HG02588 (cell line): ENCODE data around the gene ZSCAN10.
"Not testable (repeated sequence)": the region's sequence is repeated elsewhere in the genome, so short reads cannot be mapped to it uniquely, and the experiment has no call there.

ENCODE experiments used
- ATAC-seq: cut with Tn5 transposase; IDR thresholded peaks from one replicate; pipeline ENCODE4 v1.9.1; 2021; ENCODE audit warnings: mild to moderate bottlenecking, moderate library complexity; ENCODE audit not compliant: unreplicated experiment

Gene ZSCAN10

DNA sequence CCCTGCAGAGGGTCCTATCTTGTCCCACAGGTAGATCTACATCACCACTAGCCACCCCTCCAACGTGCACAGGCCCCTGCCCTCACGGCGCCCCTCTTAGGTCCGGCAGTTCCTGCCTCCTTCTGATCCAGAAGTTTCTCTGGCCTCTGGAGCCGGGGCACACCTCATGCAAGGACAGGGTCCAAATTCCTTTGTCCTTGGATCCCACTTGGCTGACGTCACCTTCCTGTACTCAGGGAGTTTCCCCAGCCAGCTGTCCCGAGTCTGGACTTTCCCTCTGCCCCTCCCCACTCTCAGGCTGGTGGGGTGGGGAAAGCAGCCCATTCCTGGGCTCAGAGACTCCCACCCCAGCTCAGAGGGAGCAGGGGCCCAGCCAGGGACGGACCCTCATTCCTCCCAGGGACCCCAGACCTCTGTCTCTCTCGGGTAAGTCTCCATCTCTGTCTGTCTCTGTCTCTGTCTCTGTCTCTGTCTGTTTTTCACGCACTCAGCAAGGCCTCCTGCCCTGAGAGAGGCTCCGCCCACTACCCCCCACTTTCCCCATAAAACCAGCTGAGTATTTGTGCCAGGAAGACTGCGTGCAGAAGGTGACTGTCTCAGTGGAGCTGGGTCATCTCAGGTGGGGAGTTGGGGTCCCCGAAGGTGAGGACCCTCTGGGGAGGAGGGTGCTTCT is 33.9 kb downstream of the ZSCAN10 start, which contains the start of gene IL32:
TSS of gene IL32 (plus strand) at position 572 of the 673 bp plus-strand sequence. CDS start 172 bp downstream, outside the sequence.
- no peak for ATAC-seq

DNA sequence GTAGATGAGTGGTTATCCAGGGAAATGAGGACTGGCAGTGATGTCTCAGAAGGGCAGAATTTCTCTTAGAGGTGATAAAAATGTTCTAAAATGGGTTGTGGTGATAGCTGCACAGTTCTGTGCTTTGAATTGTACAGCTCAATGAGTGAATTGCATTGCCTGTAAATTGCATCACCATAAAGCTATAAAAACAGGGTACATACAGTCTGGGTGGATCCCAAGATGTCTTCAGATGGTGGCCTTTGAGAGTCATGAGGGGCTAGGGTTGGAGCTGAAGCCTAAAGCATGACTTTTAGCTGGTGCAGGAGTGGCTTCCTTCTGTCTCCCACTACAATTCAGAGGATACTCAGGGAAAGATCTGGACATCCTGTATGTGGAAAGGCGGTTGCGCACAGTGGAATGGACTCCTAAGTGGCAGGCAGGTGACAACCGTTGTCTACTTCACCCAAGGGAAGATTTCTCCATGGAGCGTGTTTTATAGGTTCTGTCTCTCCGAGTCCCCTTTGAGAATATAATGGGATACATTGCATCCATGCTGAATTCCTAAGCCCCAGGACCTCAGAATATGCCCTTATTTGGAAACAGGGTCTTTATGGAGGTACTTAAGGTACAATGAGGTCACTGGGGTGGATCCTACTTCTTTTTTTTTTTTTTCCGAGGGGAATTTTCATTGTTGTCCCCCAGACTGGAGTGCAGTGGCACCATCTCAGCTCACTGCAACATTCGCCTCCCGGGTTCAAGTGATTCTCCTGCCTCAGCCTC is 35.3 kb downstream of the ZSCAN10 start:
- no peak for ATAC-seq

DNA sequence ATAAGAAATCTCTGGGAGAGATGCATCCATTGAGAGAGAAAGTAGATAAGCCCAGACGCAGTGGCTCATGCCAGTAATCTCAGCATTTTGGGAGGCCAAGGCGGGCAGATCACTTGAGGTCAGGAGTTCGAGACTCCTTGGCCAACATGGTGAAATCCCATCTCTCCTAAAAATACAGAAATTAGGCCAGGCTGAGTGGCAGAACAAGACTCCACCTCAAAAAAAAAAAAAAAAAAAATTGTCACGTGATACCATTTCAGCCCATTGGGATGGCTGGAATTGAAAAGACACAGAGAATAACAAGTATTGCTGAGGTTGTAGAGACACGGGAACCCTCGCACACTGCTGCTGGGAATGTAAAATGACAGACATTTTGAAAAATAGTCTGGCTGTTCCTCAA is 36.5 kb downstream of the ZSCAN10 start:
- ATAC-seq, result no peak

DNA sequence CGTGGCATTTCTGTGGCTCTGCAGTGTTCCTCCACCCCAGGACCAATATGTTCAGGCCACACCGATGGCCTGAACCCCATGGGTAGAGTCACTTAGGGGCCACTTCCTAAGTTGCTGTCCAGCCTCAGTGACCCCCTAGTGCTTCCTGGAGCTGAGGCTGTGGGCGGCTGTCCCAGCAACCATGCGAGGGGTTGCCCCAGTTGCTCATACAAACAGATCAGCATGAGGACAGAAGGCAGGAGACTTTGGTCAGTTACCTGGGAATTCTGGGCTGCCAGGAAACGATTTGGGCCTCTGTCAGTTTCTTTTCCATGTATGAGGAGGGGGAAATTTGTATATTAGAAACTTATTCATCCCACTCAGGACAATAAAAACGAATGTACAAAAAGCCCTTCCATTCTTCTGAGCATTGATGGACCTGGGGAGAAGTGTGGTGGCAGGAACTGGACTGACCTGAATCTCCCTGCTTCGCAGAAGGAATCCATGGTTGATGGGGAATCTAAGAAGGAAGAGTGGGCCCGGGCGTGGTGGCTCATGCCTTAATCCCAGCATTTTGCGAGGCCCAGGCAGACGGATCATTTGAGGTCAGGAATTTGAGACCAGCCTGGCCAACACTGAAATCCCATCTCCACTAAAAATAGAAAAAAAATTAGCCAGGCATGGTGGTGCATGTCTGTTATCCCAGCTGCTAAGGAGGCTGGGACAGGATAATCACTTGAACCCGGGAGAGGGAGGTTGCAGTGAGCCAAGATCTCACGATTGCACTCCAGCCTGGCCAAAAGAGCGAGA is 38.6 kb downstream of the ZSCAN10 start:
- ATAC-seq, result no peak

DNA sequence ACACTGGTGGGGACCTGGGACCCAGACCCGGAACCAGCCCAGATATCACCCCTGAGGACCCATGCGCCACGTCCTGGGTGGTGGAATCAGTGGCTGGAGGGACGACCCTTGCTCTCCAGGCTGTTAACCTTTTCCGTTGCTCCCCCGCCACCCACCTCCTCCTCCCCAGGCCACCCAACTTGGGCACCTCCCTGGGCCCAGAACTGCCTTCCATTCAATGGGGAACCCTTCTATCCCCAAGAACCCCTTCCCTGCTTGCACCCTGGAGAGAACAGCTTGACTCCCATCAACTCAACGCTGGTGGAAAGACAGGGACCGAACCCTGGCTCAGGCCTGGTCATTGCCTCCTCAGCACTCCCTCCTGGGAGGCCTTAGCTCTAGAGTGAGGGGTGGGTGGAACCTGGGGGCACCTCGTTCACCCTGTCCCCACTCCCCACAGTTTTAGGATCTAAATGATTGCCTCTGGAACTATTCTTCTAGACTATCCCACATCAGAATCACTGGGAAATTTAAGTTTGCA is 39.3 kb downstream of the ZSCAN10 start:
- ATAC-seq, result no peak

DNA sequence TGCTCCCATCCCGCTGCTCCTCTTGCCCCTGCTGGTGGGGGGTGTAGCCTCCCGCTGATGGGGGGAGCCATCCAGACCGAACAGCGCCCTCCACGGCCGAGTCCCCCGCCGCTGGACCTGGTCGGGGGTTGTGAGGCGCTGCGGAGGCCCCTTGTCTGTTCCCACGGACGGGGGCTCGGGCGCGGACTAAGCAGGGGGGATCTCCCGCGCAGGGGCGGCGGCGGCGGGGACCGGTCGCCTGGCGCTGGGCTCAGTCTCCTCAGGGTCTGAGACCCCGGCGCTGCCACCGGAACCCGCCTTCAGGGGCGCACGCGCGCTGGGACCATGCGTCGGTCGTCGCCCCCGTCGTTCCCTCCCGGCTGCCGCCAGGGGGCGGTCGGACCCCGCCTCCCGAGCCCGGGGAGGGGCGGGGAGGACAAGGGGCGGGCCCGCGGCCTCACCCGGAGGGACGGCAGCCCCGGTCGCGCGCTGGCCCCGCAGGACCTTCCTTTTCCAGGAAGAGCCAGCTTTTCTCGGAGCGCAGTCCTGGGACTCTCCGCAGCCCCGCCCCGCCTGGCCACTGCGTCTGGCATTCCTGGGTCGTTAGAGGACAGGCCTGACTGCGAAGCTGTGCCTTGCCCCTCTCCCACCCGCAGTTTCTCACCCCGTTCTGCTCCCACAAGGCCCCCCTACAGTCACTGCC is 39.9 kb downstream of the ZSCAN10 start:
- ATAC-seq, result peak; percentile 77

DNA sequence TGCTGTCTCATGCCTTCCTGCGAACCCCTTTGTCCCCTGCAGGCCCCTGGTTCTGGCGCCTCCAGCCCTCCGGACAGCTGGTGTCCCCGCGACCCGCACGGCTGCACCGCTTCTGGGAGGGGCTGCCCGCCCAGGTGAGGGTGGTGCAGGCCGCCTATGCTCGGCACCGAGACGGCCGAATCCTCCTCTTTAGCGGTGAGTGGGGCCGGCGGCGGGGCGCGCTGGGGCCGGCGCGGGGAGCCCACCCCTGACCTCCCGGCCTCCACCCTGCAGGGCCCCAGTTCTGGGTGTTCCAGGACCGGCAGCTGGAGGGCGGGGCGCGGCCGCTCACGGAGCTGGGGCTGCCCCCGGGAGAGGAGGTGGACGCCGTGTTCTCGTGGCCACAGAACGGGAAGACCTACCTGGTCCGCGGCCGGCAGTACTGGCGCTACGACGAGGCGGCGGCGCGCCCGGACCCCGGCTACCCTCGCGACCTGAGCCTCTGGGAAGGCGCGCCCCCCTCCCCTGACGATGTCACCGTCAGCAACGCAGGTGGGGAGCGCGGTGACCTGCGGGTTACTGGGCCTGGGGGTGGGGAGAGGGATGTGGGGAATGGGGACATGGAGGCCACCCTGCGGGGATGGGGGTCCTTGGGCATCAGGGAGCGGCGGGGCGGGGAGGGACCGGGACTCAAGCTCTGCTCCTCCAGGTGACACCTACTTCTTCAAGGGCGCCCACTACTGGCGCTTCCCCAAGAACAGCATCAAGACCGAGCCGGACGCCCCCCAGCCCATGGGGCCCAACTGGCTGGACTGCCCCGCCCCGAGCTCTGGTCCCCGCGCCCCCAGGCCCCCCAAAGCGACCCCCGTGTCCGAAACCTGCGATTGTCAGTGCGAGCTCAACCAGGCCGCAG is 40.7 kb downstream of the ZSCAN10 start:
- peak; percentile 20 for ATAC-seq

DNA sequence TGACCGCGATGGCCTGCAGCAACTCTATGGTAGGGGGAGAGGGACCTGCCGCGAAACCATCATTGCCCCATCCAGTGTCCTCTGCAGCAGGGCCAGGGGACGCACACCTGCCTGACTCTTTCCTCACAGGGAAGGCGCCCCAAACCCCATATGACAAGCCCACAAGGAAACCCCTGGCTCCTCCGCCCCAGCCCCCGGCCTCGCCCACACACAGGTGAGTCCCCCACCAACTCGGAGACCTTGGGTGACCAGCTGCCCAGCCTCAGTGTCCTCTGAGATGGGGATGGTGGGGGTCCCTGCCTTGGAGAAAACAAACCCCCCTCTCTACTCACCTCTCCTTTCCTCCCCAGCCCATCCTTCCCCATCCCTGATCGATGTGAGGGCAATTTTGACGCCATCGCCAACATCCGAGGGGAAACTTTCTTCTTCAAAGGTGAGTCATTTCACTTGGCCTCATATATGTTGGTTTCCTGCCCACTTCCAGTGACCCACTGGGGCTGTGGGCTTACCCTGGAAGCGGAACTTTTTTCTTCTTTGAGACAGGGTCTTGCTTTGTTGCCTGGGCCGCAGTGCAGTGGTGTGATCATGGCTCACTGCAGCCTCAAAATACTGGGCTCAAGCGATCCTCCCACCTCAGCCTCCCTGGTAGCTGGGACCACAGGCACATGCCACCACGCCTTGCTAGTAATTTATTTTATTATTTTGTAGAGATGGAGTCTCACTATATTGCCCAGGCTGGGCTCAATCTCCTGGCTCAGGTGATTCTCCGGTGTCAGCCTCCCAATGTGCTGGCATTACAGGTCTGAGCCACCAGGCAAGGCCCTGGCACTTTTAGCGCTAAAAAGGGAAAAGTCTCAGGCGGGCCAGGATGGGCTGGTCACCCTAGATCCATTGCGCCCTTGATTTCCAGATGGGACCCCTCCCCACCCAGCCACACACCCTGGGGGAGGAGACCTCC is 41.6 kb downstream of the ZSCAN10 start:
- ATAC-seq, result no peak

DNA sequence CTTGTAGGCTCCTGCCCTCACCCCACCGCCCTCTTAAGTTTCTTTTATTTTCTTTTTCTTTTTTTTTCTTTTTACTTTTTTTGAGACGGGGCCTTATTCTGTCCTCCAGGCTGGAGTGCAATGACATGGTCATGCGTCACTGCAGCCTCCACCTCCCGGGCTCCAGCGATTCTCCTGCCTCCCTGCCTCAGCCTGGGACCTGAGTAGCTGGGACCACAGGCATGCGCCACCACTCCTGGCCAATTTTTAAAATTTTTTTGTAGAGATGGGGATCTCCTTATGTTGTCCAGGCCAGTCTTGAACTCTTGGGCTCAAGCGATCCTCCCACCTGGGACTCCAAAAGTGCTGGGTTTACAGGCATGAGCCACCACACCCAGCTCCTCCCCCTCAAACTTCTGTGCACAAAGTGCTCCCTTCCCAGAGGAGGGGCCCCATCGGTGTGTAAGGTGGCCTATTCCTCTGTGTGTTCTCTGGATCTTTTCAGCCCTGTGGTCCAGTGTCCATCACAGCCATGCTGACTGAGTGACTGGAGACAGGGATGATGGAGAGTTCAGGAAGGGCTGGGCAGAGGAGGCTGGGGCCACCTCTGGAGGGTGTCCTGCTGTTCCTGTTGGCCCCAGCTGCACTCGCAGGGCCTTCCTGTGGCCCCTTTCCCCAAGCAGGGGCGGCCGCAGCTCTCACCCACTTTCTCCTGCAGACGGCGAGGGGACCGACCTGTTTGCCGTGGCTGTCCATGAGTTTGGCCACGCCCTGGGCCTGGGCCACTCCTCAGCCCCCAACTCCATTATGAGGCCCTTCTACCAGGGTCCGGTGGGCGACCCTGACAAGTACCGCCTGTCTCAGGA is 42.5 kb downstream of the ZSCAN10 start:
- ATAC-seq, result no peak

DNA sequence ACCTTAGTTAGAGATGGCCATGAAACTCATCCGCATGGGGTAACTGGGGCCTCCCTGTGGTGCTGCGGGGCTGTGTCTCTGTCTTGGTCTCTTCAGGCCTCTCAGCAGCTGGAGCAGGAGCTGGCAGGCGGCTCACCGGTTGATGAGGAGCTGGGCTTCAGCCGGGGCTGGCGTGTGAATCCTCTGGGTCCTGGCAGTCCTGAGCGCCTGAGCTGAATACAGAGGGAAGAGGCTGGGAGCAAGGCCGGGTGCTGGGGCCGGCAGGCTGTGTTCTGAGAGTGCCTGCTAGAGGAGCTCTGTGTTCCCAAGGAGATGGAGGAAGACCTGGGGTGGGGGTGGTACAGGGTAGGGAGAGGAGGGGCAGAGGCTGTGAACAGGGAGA is 43.4 kb downstream of the ZSCAN10 start:
- ATAC-seq, result not testable (repeated sequence)

DNA sequence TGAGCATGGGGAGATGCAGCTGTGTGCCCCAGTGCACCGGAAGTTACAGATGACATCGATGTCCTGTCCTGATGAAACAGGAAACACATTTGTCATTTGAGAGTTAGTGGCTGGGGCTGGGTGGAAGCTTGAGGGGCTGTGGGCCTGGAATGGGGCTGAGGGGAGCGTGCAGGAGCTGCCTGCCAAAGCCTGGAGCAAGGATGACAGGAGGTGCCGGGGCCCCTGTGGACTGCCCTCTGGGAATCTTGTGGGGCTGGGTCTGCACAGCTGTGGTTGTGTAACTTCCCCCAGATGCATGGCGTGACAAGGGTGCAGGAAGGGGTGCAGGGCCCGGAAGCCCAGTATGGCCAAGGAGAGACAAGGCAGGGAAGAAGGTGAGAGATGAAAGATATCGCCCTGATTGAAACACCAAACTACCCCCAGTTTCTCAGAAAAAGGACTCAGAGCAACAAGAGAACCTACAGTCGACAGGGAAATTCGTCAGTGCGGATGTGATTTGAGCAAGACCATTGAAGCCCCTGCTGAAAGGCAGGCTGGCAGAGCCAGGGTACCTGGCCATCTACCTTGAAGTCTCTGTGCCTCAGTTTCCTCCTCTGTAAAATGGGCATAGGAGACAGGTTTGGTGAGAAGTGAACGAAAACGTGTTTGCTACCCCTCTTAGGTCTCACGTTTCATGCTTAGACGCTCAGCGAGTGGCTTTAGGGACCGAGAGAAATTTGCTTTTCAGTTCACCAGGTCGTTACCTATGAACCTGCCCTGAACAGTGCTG is 43.9 kb downstream of the ZSCAN10 start:
- no peak for ATAC-seq

DNA sequence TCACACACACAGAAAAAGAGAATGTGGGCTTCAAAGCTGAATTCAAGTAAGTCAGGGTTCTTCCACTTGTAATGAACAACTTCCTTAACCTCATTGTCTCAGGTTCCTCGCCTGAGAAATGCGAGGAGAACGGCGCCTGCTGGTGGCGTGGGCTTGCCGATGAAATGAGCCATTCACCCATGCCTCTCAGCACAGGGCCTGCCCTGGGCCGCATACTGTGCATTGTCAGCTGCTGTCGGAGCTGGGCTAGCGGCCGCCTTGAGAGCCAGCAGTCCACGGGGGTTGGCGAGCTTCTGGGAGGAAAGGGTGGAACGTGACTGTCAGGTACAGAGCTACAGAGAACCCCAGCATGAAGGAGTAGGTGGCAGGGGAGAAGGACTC is 45.8 kb downstream of the ZSCAN10 start:
- not testable (repeated sequence) for ATAC-seq

DNA sequence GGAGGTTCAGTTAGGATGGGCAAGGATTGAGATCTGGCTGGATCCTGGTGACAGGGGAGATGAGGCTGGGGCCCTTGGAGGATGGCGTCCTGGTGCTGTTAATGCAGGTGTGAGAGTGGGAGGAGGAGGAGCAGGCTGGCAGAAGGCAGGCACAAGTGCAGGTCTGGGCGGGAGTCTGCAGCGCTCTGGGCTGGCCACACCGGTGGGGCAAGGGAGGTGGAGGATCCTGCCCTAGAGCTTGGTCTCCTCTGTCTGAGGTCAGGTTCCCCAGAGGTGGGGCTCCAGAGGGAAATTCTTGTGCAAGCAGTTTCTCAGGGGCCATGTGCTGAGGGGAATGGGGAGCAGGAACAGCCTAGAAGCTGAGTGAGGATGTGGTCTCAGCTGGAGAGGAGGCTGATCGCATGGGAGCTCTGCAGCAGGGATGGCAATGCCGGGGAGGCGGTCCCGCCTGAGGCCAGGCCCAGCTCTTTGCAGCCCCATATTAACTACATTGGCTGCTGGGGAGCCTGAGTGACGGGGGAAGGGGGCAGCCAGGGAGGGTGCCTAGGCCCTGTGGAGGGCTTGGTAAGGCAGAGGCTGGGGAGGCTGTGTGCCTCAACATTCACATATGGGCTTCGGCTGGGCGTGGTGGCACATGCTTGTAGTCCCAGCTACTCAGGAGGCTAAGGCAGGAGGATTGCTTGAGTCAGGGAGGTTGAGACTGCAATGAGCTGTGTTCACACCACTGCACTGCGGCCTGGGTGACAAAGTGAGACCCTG is 46.3 kb downstream of the ZSCAN10 start:
- not testable (repeated sequence) for ATAC-seq

DNA sequence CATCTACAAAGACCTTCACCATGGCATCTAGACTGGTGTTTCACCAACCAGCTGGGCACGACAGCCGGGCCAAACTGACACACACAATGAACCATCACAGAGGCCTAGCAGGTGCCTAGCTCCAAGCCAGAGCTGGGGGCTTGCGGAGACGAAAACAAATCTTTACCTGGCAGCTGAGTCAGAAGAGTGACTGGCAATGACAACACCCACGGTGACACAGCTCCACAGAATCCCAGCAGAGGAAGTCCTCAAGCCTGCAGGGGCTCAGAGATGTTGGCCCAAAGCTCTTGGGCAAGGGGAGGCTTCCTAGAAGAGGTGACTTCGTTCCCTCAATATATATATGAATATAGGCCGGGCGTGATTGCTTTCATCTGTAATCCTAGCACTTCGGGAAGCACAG is 47.6 kb downstream of the ZSCAN10 start:
- no peak for ATAC-seq

DNA sequence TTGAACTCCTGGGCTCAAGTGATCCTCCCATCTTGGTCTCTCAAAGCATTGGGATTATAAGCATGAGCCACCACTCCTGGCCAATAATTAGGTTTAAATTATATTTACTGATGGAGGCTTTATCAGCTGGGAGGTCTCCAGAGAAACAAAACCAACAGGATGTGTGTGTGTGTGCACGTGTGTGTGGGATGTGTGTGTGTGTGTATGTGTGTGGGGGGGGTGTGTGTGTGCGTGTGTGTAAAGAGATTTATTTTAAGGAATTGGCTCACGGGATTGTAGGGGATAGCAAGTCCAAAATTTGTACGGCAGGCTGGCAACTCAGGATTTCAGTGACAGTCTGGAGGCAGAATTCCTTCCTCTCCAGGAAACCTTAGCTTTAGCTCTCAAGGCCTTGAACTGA is 48.1 kb downstream of the ZSCAN10 start:
- ATAC-seq, result no peak

DNA sequence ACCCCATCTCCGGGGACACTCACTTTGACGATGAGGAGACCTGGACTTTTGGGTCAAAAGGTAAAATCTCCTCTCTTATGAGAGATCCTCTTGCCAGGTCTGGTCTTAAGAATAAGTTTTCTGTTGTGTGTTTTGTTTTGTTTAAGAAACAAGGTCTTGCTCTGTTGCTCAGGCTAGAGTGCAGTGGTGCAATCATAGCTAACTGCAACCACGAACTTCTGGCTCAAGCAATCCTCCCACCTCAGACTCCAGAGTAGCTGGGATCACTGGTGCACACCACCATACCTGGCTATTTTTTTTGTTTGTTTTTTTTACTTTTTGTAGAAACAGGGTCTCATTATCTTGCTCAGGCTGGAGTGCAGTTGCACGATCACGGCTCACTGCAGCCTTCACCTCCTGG is 48.6 kb downstream of the ZSCAN10 start:
- ATAC-seq, result no peak
